GM12878 (cell line): ENCODE measurements around the gene ACAP2. TPM values are rescaled to one million over a fixed set of nuclear protein-coding genes. Genes with fewer than 3 reads are reported as not detected.

ENCODE experiments used
- ATAC-seq: fragments of 200-7000 bp; cut with Tn5 transposase; 3 replicates; pipeline ENCODE4 v1.9.1; 2020; ENCODE audit warnings: mild to moderate bottlenecking, moderate library complexity
- BruUV-seq: library from RNA; stranded (reverse); fragments of 400-500 nt; replicated peaks from 2 replicates; lab custom pipeline; 2021; lab: Mats Ljungman, UMichigan
- CTCF ChIA-PET: fragments of 300-600 bp; sonication (Branson Sonifier 250); formaldehyde crosslinking; extraction: SDS; loops from one replicate; lab custom pipeline; 2021; ENCODE audit warnings: inconsistent platforms; lab: Yijun Ruan, JAX
- POLR2A ChIA-PET: fragments of 350-600 bp; formaldehyde crosslinking; extraction: SDS; loops from one replicate; lab custom pipeline; 2021; ENCODE audit warnings: inconsistent platforms; lab: Charles Lee
- RAD21 ChIA-PET: fragments of 300-600 bp; sonication (Branson Sonifier 250); formaldehyde crosslinking; loops from one replicate; lab custom pipeline; 2023; ENCODE audit warnings: antibody characterized with exemption; ENCODE audit not compliant: unreplicated experiment; lab: Charles Lee
- SMC1A ChIA-PET: fragments of 300-600 bp; sonication (Branson Sonifier 250); formaldehyde crosslinking; loops from one replicate; lab custom pipeline; 2023; ENCODE audit not compliant: unreplicated experiment, uncharacterized antibody; lab: Charles Lee
- DNase-seq: peaks from one replicate; pipeline ENCODE4 v3.0.0-alpha.2; 2011; ENCODE audit warnings: low read depth, low spot score
- FAIRE-seq: peaks from 3 replicates; lab custom pipeline; 2011; peaks lifted over from hg19 to GRCh38; lab: Jason Lieb, UNC
- H2AFZ ChIP-seq: 2 replicates; pipeline ENCODE4 v1.6.0; 2011; ENCODE audit warnings: low read depth, low read length, control low read depth; ENCODE audit not compliant: control insufficient read depth
- H3K27ac ChIP-seq: 2 replicates; pipeline ENCODE4 v1.5.1; 2011; ENCODE audit warnings: control low read depth; ENCODE audit not compliant: control insufficient read depth, insufficient read depth
- H3K27me3 ChIP-seq, 2 experiments: replicated peaks in 1 of 2; 2 replicates each; pipeline versions ENCODE4 v1.6.0 to v1.6.1; 2011; ENCODE audit warnings: low read length in 1 of 2; ENCODE audit not compliant: control insufficient read depth in 2 of 2, insufficient read depth in 2 of 2
- H3K36me3 ChIP-seq, 2 experiments: 2 replicates each; pipeline ENCODE4 v1.5.1; 2011; ENCODE audit warnings: low read length in 1 of 2; ENCODE audit not compliant: control insufficient read depth in 2 of 2, insufficient read depth in 2 of 2
- H3K4me1 ChIP-seq: 2 replicates; pipeline ENCODE4 v1.6.1; 2011; ENCODE audit warnings: mild to moderate bottlenecking, low read length, moderate library complexity, mixed read lengths; ENCODE audit not compliant: control insufficient read depth, insufficient read depth
- H3K4me2 ChIP-seq: 2 replicates; pipeline ENCODE4 v1.6.0; 2011; ENCODE audit warnings: control low read depth; ENCODE audit not compliant: control insufficient read depth, insufficient read depth
- H3K4me3 ChIP-seq: fragments of 200-600 bp; sonication (generic); 2 replicates; pipeline ENCODE4 v1.5.1; 2016
- H3K79me2 ChIP-seq: 2 replicates; pipeline ENCODE4 v1.6.0; 2011; ENCODE audit warnings: low read length; ENCODE audit not compliant: control insufficient read depth, insufficient read depth
- H3K9ac ChIP-seq: 2 replicates; pipeline ENCODE4 v1.8.0; 2011; ENCODE audit warnings: low read length, control low read depth, mixed read lengths; ENCODE audit not compliant: control insufficient read depth, insufficient read depth
- H3K9me3 ChIP-seq: replicated peaks from 3 replicates; pipeline ENCODE4 v1.5.1; 2011; ENCODE audit warnings: mild to moderate bottlenecking, low read length; ENCODE audit not compliant: control insufficient read depth, insufficient read depth
- H4K20me1 ChIP-seq: 2 replicates; pipeline ENCODE4 v1.6.0; 2011; ENCODE audit not compliant: control insufficient read depth, insufficient read depth
- CHD1 ChIP-seq: IDR thresholded peaks from 2 replicates; pipeline ENCODE4 v1.6.1; 2012; ENCODE audit warnings: low read depth, low read length, improper control_type of control experiment
- EED ChIP-seq: sonication (generic); IDR thresholded peaks from 2 replicates; pipeline ENCODE4 v1.6.1; 2016; ENCODE audit warnings: antibody characterized with exemption, low read depth
- GABPA ChIP-seq: IDR thresholded peaks from 2 replicates; pipeline ENCODE4 v1.6.1; 2014; ENCODE audit warnings: antibody characterized with exemption, low read depth, mild to moderate bottlenecking, inconsistent platforms
- POLR2A ChIP-seq: IDR thresholded peaks from 2 replicates; pipeline ENCODE4 v1.6.1; 2011; ENCODE audit warnings: low read depth, mild to moderate bottlenecking, low read length
- SPI1 ChIP-seq: IDR thresholded peaks from 2 replicates; pipeline ENCODE4 v1.6.1; 2011; ENCODE audit warnings: low read depth, mild to moderate bottlenecking, low read length, moderate library complexity, borderline replicate concordance; ENCODE audit not compliant: insufficient read depth
- WGBS: methylation state at CpG from one replicate; pipeline ENCODE4 v1.1.6; 2016; ENCODE audit warnings: low lambda C conversion rate; ENCODE audit not compliant: insufficient replicate concordance, insufficient coverage; ENCODE audit errors: missing lambda C conversion rate; 5-methylcytosine and 5-hydroxymethylcytosine counted together
- in situ Hi-C: fragments of 300-500 bp; cut with MboI; formaldehyde crosslinking; loops from 9 replicates; pipeline ENCODE4 v1.14.3; 2018; ENCODE audit warnings: mixed read lengths
- intact Hi-C: fragments of 100-400 bp; cut with micrococcal nuclease; formaldehyde crosslinking; loops from one replicate; pipeline ENCODE4 v1.14.2; 2022; ENCODE audit not compliant: unreplicated experiment
- polyA plus RNA-seq, 11 experiments: library from polyadenylated mRNA; depleted of rRNA in 4 of 11; unstranded in 6 of 11; stranded (reverse) in 5 of 11; fragments of >200 nt; fragmentation: Nextera tagmentation in 4 of 11; fragmentation: Illumina TruSeq in 1 of 11; extraction: Ambion mirVana in 4 of 11; extraction: Trizol in 1 of 11; gene quantifications; 1 replicate in 1 of 11; 2 replicates in 10 of 11; pipeline versions ENCODE4 v1.2.1 to v1.2.3, GENCODE V29; 2011 to 2016; ENCODE audit warnings: inconsistent platforms in 2 of 11, missing spikeins in 2 of 11, low read depth in 1 of 11
- total RNA-seq, 4 experiments: library from RNA; depleted of rRNA in 3 of 4; stranded (reverse); fragments of >200 nt in 3 of 4; fragmentation: Illumina TruSeq in 1 of 4; extraction: Trizol in 1 of 4; gene quantifications; 2 replicates each; pipeline versions ENCODE4 v1.2.1 to v1.2.3, GENCODE V29; 2013 to 2021

Gene ACAP2
- total and polyA plus RNA-seq, 10 of the 15 experiments (the other 5 are each of a cell fraction or from before 2014, with no cell fraction given), result 7.1 to 53.8 (median 35.7) TPM

GRCh38 chr3:195255571-195256501 lies 187.0 kb downstream of the ACAP2 start:
- FAIRE-seq, result no peak
- Histone ChIP-seq H3K27ac (no peak overlapping the region), H3K36me3 (no peaks in the 10 kb centered on the region)
- WGBS, result 90% methylated on average over 22 of the region's 22 CpGs
- CTCF ChIA-PET, result interaction anchor here (0.6 to 5.2 kb wide), 4 partner anchors 102 to 573 kb away, joined by 3 to 35 read pairs (median 3); no protein-coding TSS in a partner anchor
- POLR2A ChIA-PET, result interaction anchor here (1.5 kb wide), 2 partner anchors 127 to 583 kb away, joined by 5 to 9 read pairs; partner anchors contain the start of gene LSG1
- TF ChIP-seq EED (no peak), GABPA (no peak), SPI1 (no peak), CHD1 (no peak), POLR2A (no peak)
- TF ChIP-seq, all 136 proteins: peak for 0
- H3K9me3 ChIP-seq, result no peaks in the 10 kb centered on the region
- DNase-seq, result no peak
- H3K4me2 ChIP-seq, result no peak overlapping the region
- no TSS peak for BruUV-seq
- no peak overlapping the region for H3K4me3 ChIP-seq
- H3K4me1 ChIP-seq, result peaks cover 39% of the 10 kb centered on the region
- no peaks in the 10 kb centered on the region for H3K27me3 ChIP-seq
- no peak for ATAC-seq
- RAD21 ChIA-PET, result interaction anchor here (1.2 to 2.3 kb wide), 6 partner anchors 48 to 583 kb away, joined by 3 to 8 read pairs (median 6); partner anchors contain the start of gene LSG1
- no peaks in the 10 kb centered on the region for H4K20me1 ChIP-seq
- H3K79me2 ChIP-seq, result peaks cover 17% of the 10 kb centered on the region
- in situ Hi-C loops (loop anchor here (5.0 to 10.0 kb wide), 3 partner anchors 109 to 921 kb away; no protein-coding TSS in a partner anchor), intact Hi-C loops (no loop called here)
- H2AFZ ChIP-seq, result no peak overlapping the region
- SMC1A ChIA-PET, result interaction anchor here (0.9 to 1.7 kb wide), 2 partner anchors 127 to 584 kb away, joined by 3 to 10 read pairs; partner anchors contain the start of gene LSG1
- no peak overlapping the region for H3K9ac ChIP-seq
